ENCODE measurements around the gene ARHGEF9. TPM values are rescaled to one million over a fixed set of nuclear protein-coding genes. Genes with fewer than 3 reads are reported as not detected.
"Not testable (repeated sequence)": the region's sequence is repeated elsewhere in the genome, so short reads cannot be mapped to it uniquely, and the experiment has no call there.

Gene ARHGEF9
- total RNA-seq, 2 donors from 2014 or later: 29.3 to 40.8 TPM

- no peak for DNase-seq
- Histone ChIP-seq H3K9ac (ENCODE audit: low read depth in 2 of 2, low read length in 2 of 2) (no peak overlapping the region), H3K27me3 (no peaks in the 10 kb centered on the region), H3K4me3 (no peak overlapping the region), H3K4me1 (no peaks in the 10 kb centered on the region), H3K36me3 (no peaks in the 10 kb centered on the region), H3K27ac (no peak overlapping the region), H3K9me3 (no peaks in the 10 kb centered on the region)
- intact Hi-C loops (cut with DNase I): no loop called here
- no peak for TF ChIP-seq CTCF (IDR thresholded peaks at IDR 0.05)
Observed at GRCh38 chrX:63809173-63809572, 24.2 kb upstream of the ARHGEF9 start.

- H3K9me3 ChIP-seq; H3K27me3 ChIP-seq; H3K9ac ChIP-seq (ENCODE audit: low read depth in 2 of 2, low read length in 2 of 2); DNase-seq; H3K36me3 ChIP-seq; intact Hi-C loops (cut with DNase I); H3K4me3 ChIP-seq; H3K27ac ChIP-seq; H3K4me1 ChIP-seq: not testable (repeated sequence)
Observed at GRCh38 chrX:63795406-63795805, 10.4 kb upstream of the ARHGEF9 start.

DNA sequence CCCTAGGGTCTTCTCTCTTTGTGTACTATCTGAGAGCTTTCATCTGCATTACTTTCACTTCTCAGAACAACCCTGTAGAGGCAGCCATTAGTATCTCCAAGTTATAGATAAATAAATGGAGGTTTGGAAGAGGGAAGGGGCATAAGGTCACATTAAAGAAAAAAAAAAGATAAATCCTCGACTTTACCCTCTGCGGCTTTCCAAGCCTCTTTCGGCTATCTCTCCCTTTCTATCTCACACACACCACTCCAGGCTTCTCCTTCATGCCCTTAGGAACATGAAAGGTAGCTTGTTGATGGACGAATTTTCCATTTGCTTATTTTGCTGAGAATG, 660 bp upstream of the ARHGEF9 start:
- TF ChIP-seq CTCF (IDR thresholded peaks at IDR 0.05): no peak
- peak overlapping the region; percentile 41 for H3K4me3 ChIP-seq
- no peaks in the 10 kb centered on the region for H3K9me3 ChIP-seq
- DNase-seq: no peak
- peak overlapping the region in 1 of 2 donors; percentile 76 for H3K9ac ChIP-seq (ENCODE audit: low read depth in 2 of 2, low read length in 2 of 2)
- no peaks in the 10 kb centered on the region for H3K36me3 ChIP-seq
- intact Hi-C loops (cut with DNase I): no loop called here
- no peaks in the 10 kb centered on the region for H3K27me3 ChIP-seq
- no peak overlapping the region for H3K27ac ChIP-seq
- no peaks in the 10 kb centered on the region for H3K4me1 ChIP-seq

DNA sequence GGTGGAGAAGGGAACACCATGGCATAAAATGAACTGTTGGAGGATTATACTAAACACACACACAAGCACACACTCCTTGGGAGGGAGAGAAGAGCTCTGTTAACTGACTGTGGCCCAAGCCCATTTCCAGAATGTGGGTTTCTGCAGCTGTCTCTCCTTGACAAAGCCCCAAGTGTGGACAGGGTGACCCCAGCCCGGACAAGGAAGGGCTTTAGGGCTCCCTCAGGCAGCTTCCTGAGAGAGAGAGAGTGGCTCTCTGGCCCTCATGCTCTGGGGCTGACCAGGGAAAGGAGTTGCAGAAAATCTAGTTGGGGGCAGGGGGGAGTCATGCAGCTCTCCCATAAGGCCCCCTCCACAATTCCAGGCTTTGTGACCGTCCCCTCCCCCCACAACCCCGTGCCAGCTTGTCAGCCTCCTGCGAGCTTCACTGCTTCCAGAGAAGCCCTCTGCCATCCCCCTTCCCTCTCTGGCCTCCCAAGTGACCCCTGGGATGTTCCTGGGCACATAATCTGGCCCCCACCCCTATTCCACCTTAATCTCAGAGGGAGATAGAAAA, 590 bp downstream of the ARHGEF9 start:
- Histone ChIP-seq H3K27me3 (no peaks in the 10 kb centered on the region), H3K36me3 (no peaks in the 10 kb centered on the region), H3K4me3 (peak overlapping the region; percentile 41), H3K27ac (peak overlapping the region; percentile 23), H3K4me1 (no peaks in the 10 kb centered on the region), H3K9me3 (no peaks in the 10 kb centered on the region), H3K9ac (ENCODE audit: low read depth in 2 of 2, low read length in 2 of 2) (peak overlapping the region; percentile 58 to 76)
- TF ChIP-seq CTCF (IDR thresholded peaks at IDR 0.05): no peak
- intact Hi-C loops (cut with DNase I): no loop called here
- peak; percentile 41 for DNase-seq

DNA sequence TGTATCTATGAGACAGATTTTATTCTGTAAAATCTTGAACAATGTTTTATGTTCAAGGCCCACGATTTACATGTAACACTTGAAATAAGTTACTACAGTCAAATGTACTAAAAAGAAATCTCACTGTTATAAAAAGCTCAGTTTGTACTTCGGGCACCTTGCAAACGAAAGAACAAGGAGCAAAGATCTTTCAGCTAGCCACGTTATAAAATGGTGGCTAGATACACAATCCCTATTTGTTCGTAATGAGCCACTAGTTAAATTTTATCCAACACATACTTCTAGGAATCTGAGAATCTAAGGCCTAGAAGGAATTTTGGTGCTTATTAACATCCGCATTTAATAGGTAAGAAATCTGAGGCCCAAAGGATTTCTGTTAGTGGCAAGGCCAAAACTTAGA, 2.5 kb downstream of the ARHGEF9 start:
- DNase-seq: no peak
- no peak overlapping the region for H3K9ac ChIP-seq (ENCODE audit: low read depth in 2 of 2, low read length in 2 of 2)
- no peaks in the 10 kb centered on the region for H3K9me3 ChIP-seq
- TF ChIP-seq CTCF (IDR thresholded peaks at IDR 0.05): no peak
- intact Hi-C loops (cut with DNase I): no loop called here
- H3K27me3 ChIP-seq: no peaks in the 10 kb centered on the region
- H3K36me3 ChIP-seq: no peaks in the 10 kb centered on the region
- no peaks in the 10 kb centered on the region for H3K4me1 ChIP-seq
- no peak overlapping the region for H3K4me3 ChIP-seq
- peak overlapping the region; percentile 52 for H3K27ac ChIP-seq

- no peak overlapping the region for H3K27ac ChIP-seq
- no peak for TF ChIP-seq CTCF (IDR thresholded peaks at IDR 0.05)
- no peaks in the 10 kb centered on the region for H3K9me3 ChIP-seq
- no peaks in the 10 kb centered on the region for H3K27me3 ChIP-seq
- intact Hi-C loops (cut with DNase I): no loop called here
- no peak for DNase-seq
- H3K9ac ChIP-seq (ENCODE audit: low read depth in 2 of 2, low read length in 2 of 2): no peak overlapping the region
- H3K36me3 ChIP-seq: no peaks in the 10 kb centered on the region
- H3K4me1 ChIP-seq: no peaks in the 10 kb centered on the region
- H3K4me3 ChIP-seq: no peak overlapping the region
Observed at GRCh38 chrX:63768760-63769159, 16.3 kb downstream of the ARHGEF9 start.
